ENCODE results near the gene FCN1. TPM values are rescaled to one million over a fixed set of nuclear protein-coding genes. Genes with fewer than 3 reads are reported as not detected.

Gene FCN1
- total RNA-seq, 1 donor from 2014 or later: 84.4 TPM

- DNase-seq (no peak), ATAC-seq (no peak)
- intact Hi-C loops (cut with DNase I): no loop called here
- Histone ChIP-seq H3K4me1 (peaks cover 2% of the 10 kb centered on the region), H3K36me3 (no peaks in the 10 kb centered on the region), H3K27me3 (ENCODE audit: low read depth) (peaks cover 3% of the 10 kb centered on the region), H3K9me3 (no peaks in the 10 kb centered on the region), H3K4me3 (no peak overlapping the region), H3K27ac (no peak overlapping the region)
- no peak for TF ChIP-seq CTCF (IDR thresholded peaks at IDR 0.05)
These were observed 32.1 kb upstream of the FCN1 start for GRCh38 chr9:134949681-134950385.

GRCh38 chr9:134948149-134948548, 30.4 kb upstream of the FCN1 start:
- no peak overlapping the region for H3K4me3 ChIP-seq
- intact Hi-C loops (cut with DNase I): no loop called here
- ATAC-seq: no peak
- no peak overlapping the region for H3K27ac ChIP-seq
- no peak for TF ChIP-seq CTCF (IDR thresholded peaks at IDR 0.05)
- peaks cover 18% of the 10 kb centered on the region for H3K27me3 ChIP-seq (ENCODE audit: low read depth)
- no peaks in the 10 kb centered on the region for H3K36me3 ChIP-seq
- H3K4me1 ChIP-seq: peaks cover 17% of the 10 kb centered on the region
- DNase-seq: no peak
- no peaks in the 10 kb centered on the region for H3K9me3 ChIP-seq

GRCh38 chr9:134947265-134947955, 29.7 kb upstream of the FCN1 start:
- Histone ChIP-seq H3K9me3 (no peaks in the 10 kb centered on the region), H3K27ac (no peak overlapping the region), H3K27me3 (ENCODE audit: low read depth) (peaks cover 26% of the 10 kb centered on the region)

GRCh38 chr9:134946663-134947062, 29.0 kb upstream of the FCN1 start:
- Histone ChIP-seq H3K27me3 (ENCODE audit: low read depth) (peaks cover 32% of the 10 kb centered on the region), H3K27ac (no peak overlapping the region), H3K4me1 (peaks cover 19% of the 10 kb centered on the region), H3K4me3 (no peak overlapping the region), H3K9me3 (no peaks in the 10 kb centered on the region), H3K36me3 (no peaks in the 10 kb centered on the region)
- intact Hi-C loops (cut with DNase I): no loop called here
- DNase-seq: no peak
- no peak for ATAC-seq
- no peak for TF ChIP-seq CTCF (IDR thresholded peaks at IDR 0.05)

More at GRCh38 chr9:134947265-134947955, 29.7 kb upstream of the FCN1 start:
- TF ChIP-seq CTCF (IDR thresholded peaks at IDR 0.05): no peak
- no peak overlapping the region for H3K4me3 ChIP-seq
- ATAC-seq (no peak), DNase-seq (peak; percentile 28)
- H3K4me1 ChIP-seq: peaks cover 19% of the 10 kb centered on the region
- H3K36me3 ChIP-seq: no peaks in the 10 kb centered on the region
- intact Hi-C loops (cut with DNase I): no loop called here

- intact Hi-C loops (cut with DNase I): no loop called here
- ATAC-seq: no peak
- no peak for DNase-seq
- Histone ChIP-seq H3K4me1 (peaks cover 19% of the 10 kb centered on the region), H3K27me3 (ENCODE audit: low read depth) (peaks cover 32% of the 10 kb centered on the region), H3K27ac (no peak overlapping the region), H3K4me3 (no peak overlapping the region), H3K36me3 (no peaks in the 10 kb centered on the region), H3K9me3 (no peaks in the 10 kb centered on the region)
- no peak for TF ChIP-seq CTCF (IDR thresholded peaks at IDR 0.05)
These were observed 28.0 kb upstream of the FCN1 start for GRCh38 chr9:134945509-134946275.
